Superior temporal gyrus (tissue), 1 donor: ENCODE results near the gene PATJ.
A peak's percentile ranks its signal among the peaks of the same experiment; 100 is the strongest.
"Not testable (repeated sequence)": the region's sequence is repeated elsewhere in the genome, so short reads cannot be mapped to it uniquely, and the experiment has no call there.

Source experiments
- DNase-seq: peaks from one replicate; pipeline ENCODE4 v3.0.0-alpha.2; 2016; ENCODE audit errors: extremely low spot score

The PATJ gene

DNA sequence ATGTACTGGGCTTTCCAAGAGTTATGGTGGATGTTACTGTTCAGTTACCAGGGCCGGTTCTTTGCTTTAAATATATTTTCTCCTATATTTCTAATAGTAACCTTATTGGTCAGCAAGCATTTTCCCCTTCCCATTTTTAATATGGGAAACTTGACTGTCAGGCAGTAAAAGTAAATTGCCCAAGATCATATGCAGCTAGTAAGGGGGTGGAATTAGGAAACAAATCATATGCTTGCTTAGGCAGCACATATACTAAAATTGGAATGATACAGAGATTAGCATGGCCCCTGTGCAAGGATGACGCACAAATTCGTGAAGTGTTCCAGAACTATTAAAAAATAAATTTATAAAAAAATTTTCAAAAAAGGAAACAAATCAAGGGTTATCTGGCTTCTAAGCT, 73.9 kb downstream of the PATJ start:
- no peak for DNase-seq

DNA sequence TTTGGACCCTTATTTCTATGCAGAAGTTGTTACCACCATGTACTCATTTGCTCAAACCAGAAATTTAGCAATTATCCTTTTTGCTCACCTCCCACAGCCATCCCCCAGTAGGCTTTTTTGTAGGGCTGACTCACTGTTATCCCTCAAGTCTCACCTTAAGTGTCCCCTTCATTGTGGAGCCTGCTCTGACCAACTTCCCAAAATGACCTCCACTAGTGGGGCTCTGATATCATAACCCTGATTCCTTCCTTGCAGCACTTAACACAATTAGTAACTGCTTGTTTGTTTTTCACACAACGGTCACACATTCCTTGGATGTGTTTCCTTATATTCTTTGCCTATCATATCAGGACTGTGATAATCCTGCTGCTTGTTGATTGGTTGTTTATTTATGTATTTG, 76.7 kb downstream of the PATJ start:
- no peak for DNase-seq

DNA sequence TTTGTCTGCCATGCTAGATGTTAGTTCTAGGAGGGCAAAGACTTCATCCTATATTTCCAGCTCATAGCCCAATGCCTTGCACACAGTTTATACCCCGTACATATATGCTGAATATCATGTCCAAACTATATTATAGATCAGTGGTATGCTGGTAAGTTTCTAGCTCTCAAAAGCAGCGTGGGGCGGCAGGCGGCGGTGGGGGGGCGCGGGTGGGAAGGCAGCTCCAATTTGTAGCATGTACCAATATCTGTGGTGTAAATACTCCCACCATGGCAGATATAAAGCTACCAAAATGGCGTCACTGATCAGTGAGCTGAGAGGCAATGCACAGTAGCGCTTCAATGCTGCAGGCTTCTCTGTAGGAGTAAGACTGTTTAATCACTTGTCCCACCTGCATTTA, 77.1 kb downstream of the PATJ start:
- DNase-seq = no peak

DNA sequence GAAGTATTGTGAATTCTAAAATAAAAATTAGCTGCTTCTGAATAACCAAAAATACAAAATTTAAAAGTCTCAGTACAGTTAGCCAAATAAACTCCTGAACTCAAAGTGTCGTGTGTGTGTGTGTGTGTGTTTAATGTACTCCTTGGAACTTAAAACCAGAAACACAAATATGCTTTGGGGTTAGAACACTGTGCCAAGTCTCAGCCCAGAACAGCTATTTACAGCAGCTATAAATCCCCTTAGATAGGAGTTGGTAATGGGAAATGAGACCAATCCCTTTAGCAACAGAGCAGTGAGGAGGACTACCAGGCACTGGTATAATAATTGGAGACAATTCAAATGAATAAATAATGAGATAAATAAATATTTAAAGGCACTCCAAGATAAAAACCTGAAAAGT, 83.1 kb downstream of the PATJ start:
- no peak for DNase-seq

DNA sequence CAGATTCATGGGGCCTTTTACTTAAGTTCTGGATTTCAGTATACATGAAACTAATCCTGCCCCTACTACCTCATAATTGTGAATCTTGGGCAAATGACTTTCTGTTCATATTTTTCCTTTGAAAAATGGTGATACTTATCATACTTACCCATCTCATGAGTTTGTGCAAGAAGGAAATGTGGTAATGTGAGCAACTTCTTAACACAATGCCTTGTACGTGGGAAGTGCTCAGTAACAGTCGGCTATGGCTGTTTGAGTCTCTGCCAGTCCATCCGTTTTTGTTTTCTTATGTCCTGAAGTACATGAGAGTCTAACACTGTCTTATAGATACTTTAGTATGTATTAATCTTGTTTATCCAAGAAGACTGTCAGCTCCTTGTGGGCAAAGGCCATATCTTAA, 86.5 kb downstream of the PATJ start:
- DNase-seq = no peak

DNA sequence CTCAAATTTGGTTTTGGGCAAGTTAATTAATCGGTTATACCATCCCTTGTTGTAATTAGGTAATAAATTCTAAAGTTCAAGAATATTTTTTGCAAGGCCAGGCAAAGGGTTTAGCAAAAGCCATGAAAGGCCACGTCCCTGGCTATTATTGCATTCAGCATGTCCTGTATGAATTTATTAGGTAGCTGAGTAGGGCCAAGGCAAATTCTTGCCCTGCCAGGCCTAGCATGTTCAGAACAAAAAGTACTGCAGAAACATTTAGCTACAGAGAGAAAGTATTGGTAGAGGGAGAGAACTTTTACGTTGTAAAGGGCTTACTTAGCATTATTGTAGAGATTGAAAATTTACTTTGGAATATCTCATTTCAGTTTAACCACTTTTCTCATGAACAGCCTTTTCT, 94.4 kb downstream of the PATJ start:
- DNase-seq = no peak

DNA sequence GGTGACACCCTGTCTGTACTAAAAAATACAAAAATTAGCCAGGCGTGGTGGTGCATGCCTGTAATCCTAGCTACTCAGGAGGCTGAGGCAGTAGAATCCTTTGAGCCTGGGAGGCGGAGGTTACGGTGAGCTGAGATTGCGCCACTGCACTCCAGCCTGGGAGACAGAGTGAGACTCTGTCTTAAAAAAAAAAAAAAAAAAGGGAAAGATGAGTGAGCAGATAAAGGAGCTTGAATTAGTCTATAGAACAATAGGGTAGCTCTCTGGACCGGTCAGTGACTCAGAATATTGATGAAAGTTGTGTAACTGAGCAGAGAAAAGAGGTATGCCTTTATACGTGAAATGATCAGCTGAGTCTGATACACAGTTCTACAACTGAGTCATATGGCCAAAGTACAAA, 95.3 kb downstream of the PATJ start:
- not testable (repeated sequence) for DNase-seq

DNA sequence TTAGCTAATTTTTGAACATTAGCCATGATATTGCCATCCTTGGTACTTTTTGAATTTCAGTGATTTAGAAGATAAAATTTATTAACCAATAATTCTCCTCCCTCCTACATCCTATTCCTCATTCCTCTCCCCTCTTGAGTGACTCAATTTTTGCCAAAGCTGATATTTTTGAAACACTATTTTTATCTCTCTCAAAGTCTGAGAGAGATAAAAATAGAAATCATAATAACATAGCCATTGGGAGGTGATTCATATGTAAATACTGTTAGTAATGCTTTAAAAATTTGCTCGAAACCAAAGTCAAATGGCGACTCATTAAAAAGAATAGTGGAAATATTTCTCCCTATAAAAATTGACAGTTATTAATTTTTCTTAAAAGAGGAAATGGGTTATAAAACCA, 97.4 kb downstream of the PATJ start:
- DNase-seq = no peak

DNA sequence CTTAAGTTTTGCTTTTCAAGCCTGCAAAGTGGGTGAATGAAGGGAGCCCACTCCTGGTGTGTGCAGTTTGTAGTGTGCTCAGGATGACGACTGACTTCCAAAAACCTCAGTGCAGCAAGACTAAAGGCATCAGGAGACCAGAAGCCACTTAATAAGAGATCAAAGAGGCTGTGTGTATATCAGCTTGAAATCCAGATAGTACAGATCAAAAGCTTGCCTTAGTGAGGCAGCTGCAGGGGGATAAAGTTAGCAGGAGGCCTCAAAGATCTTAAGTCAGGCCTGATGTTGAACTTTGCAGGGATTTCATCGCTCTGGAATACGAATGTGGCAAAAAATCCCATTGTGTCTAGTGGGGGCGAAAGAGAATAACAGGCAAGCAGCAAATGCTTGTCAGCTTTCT, 99.8 kb downstream of the PATJ start:
- no peak for DNase-seq

DNA sequence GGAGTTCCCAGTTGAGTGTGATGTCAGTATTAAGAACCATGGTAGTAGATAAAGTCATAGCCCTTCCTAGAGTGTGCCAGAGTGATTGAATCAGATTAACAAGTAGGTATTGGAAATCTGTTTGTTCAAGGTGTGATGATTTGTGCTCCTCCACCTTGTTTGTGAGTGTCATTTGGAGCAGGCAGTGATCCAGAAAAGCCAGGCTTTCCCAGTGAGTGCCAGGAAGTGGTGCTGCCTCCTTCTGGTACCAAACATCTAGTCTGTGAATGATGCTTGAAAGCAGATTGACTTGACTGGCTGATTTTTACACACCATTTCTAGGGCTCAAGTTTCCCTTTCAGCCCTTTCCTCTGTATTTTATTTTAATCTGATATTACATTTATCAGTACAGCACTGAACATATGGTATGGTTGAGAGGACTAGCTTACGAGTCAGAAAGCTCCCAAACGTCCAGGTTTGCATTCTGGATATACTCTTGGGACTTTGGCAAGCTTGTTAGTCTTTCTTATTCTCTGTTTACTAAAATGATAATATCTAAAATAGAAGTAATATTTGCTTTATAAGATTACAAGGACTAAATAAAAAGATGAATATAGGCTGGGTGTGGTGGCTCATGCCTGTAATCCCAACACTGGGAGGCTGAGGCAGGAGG, 100.7 kb downstream of the PATJ start:
- no peak for DNase-seq

DNA sequence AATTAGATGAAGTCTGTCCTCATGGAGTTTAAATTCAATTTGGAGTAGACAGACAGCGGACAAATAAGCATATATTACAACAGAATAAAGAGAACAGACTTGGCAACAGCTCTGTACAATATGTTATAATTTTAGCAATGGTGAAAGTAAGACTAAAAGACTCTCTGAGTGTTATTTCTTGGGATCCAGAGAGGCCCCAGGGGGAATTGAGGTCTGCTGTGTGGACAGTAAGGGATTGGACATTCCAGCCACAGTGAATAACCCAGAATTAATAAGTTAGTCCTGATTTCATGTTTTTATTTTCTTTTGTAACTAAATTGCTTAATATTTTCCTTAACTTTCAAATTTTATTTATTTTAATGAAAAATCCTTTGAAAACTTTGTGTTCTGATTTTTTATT, 101.7 kb downstream of the PATJ start:
- DNase-seq = no peak

DNA sequence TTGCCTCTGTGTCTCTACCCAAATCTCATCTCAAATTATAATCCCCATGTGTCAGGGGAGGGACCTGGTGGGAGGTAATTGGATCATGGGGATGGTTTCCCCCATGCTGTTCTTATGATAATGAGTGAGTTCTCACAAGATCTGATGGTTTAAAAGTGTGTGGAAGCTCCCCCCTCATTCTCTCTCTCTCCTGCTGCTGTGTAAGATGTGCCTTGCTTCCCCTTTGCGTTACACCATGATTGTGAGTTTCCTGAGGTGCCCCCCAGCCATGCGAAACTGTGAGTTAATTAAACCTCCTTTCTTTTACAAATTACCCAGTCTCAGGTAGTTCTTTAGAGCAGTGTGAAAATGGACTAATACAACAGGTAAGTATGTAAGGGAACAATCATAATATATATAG, 102.4 kb downstream of the PATJ start:
- not testable (repeated sequence) for DNase-seq

DNA sequence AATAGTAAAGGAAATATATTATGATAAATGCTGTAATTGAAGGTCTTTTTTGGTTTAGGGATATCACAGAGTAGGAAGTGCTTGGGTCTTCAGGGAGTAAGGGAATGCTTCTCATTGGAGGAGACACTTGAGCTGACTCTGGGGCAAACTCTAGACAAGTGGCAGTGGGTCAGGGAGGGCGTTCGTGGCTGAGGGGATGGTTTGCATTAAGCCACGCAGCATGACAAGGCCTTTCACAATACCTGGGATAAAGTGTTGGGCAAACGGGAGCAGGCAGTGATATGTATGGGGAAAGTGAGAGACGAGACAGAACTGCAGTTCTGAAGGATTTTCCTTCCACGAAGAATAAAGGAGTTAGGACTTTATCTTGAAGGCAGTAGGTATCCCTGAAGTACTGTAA, 109.0 kb downstream of the PATJ start:
- DNase-seq = no peak

DNA sequence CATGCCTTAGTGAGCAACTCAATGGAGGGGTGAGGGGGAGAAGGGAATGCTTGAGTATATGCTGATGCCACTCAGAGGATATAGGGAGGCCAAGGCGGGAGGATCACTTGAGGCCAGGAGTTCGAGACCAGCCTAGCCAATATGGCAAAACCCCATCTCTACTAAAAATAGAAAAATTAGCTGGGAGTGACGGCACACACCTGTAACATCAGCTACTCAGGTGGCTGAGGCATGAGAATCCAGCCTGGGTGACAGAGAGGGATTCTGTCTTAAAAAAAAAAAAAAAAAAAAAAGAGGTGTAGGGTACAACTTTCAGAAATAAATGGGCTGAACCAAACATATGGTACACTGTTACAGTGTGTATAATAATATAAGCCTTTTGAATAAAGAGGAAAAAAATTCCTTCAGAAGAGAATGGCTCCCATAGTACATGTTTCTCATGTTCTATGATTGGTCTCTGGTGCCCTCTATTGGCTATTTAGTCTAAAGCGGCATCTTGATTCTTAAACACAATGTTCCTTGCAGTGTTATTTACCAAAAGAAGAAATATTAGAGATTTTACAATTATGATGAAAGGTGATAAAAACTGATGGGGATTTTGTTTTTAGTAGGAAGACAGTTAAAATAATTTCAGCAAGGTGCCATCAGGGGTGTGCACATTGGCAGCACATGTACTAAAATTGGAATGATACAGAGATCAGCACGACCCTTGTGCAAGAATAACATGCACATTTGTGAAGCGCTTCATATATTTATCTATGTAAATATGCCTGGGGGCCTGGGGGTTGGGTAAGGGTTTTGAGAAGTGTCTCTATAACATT, 109.8 kb downstream of the PATJ start:
- peak; percentile 91 for DNase-seq

DNA sequence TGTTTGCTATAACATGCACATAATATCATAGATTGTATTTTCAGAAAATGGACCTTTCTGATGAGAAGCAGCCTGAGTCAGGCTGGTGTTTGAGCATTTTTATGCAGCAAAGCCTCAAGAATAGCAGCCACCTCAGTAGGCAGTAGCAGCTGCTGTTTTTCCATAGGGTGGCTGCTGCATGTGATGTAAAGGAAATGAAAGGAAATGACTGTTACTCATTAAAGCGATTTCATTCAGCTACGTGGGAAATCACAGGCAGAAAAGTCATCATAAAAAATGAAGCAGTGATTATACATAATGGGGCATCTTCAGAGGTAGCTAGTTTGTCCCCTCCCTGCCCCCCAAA, 110.4 kb downstream of the PATJ start:
- peak; percentile 46 for DNase-seq

DNA sequence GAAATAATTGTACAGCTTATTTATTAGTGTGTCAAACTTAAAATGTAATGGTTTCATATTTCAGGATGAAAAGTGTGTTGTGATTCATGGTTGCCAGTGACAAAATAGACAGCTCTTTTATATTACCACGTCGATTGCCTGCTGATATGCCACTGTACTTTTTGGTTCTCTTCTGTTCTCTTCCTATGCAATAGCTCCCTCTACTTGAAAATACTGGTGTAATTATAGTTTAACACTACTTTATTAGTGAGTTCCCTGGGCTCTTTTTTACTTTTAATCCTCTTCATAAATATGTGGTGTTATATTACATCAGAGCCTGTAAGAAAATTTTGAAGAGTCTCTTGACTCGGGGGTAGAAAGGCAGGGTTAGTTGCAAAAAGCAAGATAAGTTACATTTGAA, 111.3 kb downstream of the PATJ start:
- DNase-seq = peak; percentile 55

DNA sequence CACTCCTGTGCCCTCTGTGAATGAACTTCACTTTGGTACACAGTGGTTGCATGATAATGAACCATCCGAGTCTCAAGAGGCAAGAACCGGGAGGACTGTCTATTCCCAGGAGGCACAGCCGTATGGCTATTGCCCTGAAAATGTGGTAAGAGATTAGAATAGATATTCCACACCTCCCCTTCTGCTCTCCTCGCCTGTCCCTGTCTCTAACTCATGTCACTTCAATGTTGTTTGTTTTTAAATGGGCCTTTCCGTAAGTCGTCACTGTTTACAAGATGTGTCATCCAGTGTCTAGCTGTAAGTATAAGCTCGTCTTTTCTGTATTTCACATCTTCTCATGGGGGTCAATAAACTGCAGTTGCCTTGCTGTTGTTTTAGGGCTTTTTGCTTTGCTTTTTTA, 122.2 kb downstream of the PATJ start:
- DNase-seq = no peak

DNA sequence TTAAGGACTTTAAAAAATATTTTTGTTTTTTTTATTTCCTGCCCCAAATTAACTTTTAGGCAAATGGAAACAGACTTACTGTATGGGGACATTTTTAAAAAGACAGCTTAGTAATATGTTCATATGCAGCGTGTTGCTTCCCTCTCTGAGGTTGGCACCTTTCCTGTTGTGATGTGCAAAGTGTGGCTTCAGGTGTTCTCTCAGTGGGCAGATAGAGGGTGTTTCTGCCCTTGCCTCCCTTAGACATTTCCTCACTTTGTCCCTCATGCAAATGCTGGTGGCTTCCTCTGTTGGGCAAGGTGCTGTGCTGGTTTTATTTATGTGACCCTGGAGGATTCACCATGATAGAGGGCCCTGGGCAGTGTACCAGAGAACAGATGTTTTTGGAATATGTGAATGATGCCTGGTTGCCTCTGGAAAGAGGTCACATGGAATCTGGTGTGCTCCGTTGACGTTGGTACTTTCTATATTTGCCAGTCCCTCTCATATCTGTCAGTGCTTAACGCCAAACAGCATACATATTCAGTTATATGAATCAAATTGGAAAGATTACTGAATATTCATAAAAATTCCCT, 123.5 kb downstream of the PATJ start:
- no peak for DNase-seq

DNA sequence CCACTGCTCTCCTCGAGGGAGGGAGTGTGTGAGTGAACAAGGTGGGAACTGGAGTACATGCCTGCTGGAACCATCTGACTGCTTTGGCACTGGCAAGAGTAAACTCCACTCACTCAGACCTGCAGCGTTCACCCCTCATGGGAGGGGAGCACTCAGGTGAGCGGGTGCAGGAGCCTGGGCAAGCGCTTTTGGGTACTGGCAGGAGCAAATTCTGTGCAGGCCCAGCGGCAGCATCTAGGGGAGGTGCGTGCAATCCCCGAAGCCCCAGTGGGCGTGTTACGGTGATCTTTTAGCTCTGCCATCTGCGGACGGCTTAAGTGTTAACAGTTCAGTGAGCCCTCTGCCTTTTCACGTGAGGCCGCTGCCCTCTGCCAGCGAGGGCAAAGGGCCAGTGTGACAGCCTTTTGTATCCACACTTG, 127.4 kb downstream of the PATJ start:
- no peak for DNase-seq

DNA sequence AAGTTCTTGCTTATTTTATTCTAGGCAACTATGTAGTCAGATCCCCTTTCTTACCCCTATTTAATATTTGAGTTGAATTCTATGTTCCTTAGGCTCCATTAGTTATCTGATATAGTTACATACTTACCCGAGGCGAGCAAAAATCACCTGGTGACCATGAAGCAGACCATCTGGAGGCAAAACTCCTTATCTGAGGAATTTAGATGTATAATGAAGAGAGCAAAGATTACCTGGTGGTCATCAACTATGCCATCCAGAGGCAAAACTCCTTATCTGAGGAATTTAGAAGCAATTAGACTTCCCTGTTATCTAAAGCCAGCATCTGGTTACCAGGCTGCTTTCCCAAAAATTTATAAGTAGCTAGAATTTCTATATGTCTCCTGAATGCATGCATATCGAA, 129.9 kb downstream of the PATJ start:
- DNase-seq = no peak

DNA sequence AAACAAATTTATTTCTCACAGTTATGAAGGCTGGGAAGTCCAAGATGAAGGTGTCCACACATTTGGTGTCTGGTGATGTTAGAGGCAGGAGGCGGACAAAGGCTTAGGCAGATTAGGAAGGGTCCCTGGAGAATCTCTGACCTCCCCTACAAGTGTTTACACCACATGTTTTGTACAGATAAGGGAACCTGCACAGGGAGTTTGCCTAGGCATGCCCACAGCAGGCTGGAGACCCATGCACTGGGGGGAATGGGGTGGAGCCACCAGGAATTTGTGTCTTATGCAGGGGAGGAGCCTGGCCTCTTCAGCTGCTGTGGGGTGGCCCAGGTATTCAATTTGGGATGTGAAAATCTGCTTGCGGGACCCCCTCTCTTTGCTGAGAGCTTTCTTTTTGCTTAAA, 131.3 kb downstream of the PATJ start:
- DNase-seq = no peak

DNA sequence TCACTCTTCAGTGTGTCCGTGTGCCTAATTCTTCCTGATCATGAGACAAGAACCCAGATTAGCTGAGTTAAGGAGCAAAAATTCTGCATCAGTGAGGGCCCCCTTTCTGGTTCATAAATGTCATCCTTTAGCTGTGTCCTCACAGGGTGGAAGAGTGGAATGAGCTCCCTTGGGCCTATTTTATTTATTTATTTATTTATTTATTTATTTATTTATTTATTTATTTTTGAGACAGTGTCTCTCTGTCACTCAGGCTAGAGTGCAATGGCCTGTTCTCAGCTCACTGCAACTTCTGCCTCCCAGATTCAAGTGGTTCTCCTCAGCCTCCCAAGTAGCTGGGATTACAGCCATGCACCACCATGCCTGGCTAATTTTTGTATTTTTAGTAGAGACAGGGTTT, 131.7 kb downstream of the PATJ start:
- DNase-seq = no peak

DNA sequence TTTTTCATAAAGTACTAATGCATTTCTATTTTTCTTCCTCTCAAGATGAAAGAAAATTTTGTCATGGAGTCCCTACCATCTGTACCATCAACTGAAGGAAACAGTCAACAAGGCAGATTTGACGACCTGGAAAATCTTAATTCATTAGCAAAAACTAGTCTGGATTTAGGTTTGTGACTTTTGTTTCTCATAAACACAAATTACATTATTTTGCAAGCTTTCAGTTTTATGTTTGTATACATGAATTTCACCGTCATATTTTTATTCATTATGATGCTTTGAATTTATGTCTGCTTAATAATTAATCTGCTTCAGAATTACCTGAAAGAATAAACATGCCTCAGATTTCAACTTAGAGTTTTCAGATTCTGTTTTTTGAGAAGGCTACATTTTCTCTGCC, 132.9 kb downstream of the PATJ start:
- no peak for DNase-seq
